Measurements from ENCODE around the gene RERG. TPM values are rescaled to one million over a fixed set of nuclear protein-coding genes. Genes with fewer than 3 reads are reported as not detected.

Gene RERG
- total RNA-seq, 4 donors from 2014 or later: 4.3 to 6.5 (median 5.8) TPM

- ATAC-seq (no peak), DNase-seq (no peak)
- no peaks in the 10 kb centered on the region for H3K36me3 ChIP-seq
- no peaks in the 10 kb centered on the region for H3K9me3 ChIP-seq
- no peak overlapping the region for H3K4me3 ChIP-seq
- no peaks in the 10 kb centered on the region for H3K27me3 ChIP-seq
- peak overlapping the region in 1 of 4 donors; percentile 0 for H3K27ac ChIP-seq
- H3K4me1 ChIP-seq: peaks cover 0 to 7% of the 10 kb centered on the region in 2 donors
- TF ChIP-seq, protein P1, sequence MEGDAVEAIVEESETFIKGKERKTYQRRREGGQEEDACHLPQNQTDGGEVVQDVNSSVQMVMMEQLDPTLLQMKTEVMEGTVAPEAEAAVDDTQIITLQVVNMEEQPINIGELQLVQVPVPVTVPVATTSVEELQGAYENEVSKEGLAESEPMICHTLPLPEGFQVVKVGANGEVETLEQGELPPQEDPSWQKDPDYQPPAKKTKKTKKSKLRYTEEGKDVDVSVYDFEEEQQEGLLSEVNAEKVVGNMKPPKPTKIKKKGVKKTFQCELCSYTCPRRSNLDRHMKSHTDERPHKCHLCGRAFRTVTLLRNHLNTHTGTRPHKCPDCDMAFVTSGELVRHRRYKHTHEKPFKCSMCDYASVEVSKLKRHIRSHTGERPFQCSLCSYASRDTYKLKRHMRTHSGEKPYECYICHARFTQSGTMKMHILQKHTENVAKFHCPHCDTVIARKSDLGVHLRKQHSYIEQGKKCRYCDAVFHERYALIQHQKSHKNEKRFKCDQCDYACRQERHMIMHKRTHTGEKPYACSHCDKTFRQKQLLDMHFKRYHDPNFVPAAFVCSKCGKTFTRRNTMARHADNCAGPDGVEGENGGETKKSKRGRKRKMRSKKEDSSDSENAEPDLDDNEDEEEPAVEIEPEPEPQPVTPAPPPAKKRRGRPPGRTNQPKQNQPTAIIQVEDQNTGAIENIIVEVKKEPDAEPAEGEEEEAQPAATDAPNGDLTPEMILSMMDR (IDR thresholded peaks at IDR 0.05 in 4 of 5, conservative IDR thresholded peaks at IDR 0.05 in 1 of 5): no peak
- TF ChIP-seq POLR2A (IDR thresholded peaks at IDR 0.05): no peak
- in situ Hi-C loops (cut with MboI; ENCODE audit: low sequenced_read_pairs in 4 of 4): no loop called here
- intact Hi-C loops (cut with DNase I; ENCODE audit: low total_unique reads): no loop called here
Measured at GRCh38 chr12:15183821-15184220, 37.4 kb downstream of the RERG start.

GRCh38 chr12:15181017-15181683 lies 40.1 kb downstream of the RERG start:
- Histone ChIP-seq H3K27ac (peak overlapping the region in 1 of 4 donors; percentile 28), H3K36me3 (no peaks in the 10 kb centered on the region), H3K27me3 (no peaks in the 10 kb centered on the region), H3K9me3 (no peaks in the 10 kb centered on the region), H3K4me3 (no peak overlapping the region), H3K4me1 (no peaks in the 10 kb centered on the region)
- in situ Hi-C loops (cut with MboI; ENCODE audit: low sequenced_read_pairs in 4 of 4) (no loop called here), intact Hi-C loops (cut with DNase I; ENCODE audit: low total_unique reads) (no loop called here)
- no peak for TF ChIP-seq POLR2A (IDR thresholded peaks at IDR 0.05)
- TF ChIP-seq, protein P1 (IDR thresholded peaks at IDR 0.05 in 4 of 5, conservative IDR thresholded peaks at IDR 0.05 in 1 of 5): no peak
- DNase-seq: no peak
- ATAC-seq: no peak

- no peaks in the 10 kb centered on the region for H3K4me1 ChIP-seq
- in situ Hi-C loops (cut with MboI; ENCODE audit: low sequenced_read_pairs in 4 of 4) (no loop called here), intact Hi-C loops (cut with DNase I; ENCODE audit: low total_unique reads) (no loop called here)
- TF ChIP-seq, protein P1 (IDR thresholded peaks at IDR 0.05 in 4 of 5, conservative IDR thresholded peaks at IDR 0.05 in 1 of 5): no peak
- TF ChIP-seq POLR2A (IDR thresholded peaks at IDR 0.05): no peak
- no peaks in the 10 kb centered on the region for H3K36me3 ChIP-seq
- no peak for DNase-seq
- no peaks in the 10 kb centered on the region for H3K9me3 ChIP-seq
- no peak overlapping the region for H3K4me3 ChIP-seq
- H3K27me3 ChIP-seq: no peaks in the 10 kb centered on the region
- peak overlapping the region in 3 of 4 donors; percentile 14 to 38 (median 28) for H3K27ac ChIP-seq
- ATAC-seq: no peak
Measured at GRCh38 chr12:15180325-15180724, 40.9 kb downstream of the RERG start.

GRCh38 chr12:15179672-15180071 lies 41.5 kb downstream of the RERG start:
- Histone ChIP-seq H3K4me1 (no peaks in the 10 kb centered on the region), H3K27ac (peak overlapping the region in 2 of 4 donors; percentile 14 to 21), H3K36me3 (no peaks in the 10 kb centered on the region), H3K27me3 (no peaks in the 10 kb centered on the region), H3K9me3 (no peaks in the 10 kb centered on the region), H3K4me3 (no peak overlapping the region)
- no peak for ATAC-seq
- no peak for TF ChIP-seq POLR2A (IDR thresholded peaks at IDR 0.05)
- TF ChIP-seq, protein P1 (IDR thresholded peaks at IDR 0.05 in 4 of 5, conservative IDR thresholded peaks at IDR 0.05 in 1 of 5): no peak
- in situ Hi-C loops (cut with MboI; ENCODE audit: low sequenced_read_pairs in 4 of 4) (no loop called here), intact Hi-C loops (cut with DNase I; ENCODE audit: low total_unique reads) (no loop called here)
- no peak for DNase-seq

All from gastrocnemius medialis (tissue), 4 donors.